ENCODE measurements around the gene THSD7B. TPM values are rescaled to one million over a fixed set of nuclear protein-coding genes. Genes with fewer than 3 reads are reported as not detected.

THSD7B gene
- total and polyA plus RNA-seq, 2 of the 13 experiments (the other 11 are each of a cell fraction or from before 2014, with no cell fraction given) = 0.02 TPM; not detected in 1

DNA sequence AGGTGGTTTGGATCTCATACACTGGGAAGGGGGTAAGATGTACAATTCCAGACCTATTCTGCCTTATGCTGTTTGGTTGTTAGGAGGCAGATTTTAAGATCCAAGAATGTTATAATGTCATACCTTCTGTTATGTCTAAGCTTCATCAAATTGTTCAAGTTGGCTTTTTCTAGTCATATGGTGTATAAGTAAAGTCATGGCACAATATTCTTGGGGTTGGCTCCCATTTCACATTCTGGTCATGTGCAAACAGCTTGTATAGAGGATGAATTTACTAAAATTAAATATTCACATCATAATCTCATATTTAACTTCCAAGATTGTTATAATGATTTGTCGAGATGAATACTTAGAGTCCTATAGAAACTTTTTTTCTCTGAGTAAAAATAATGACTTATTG, 774.0 kb downstream of the THSD7B start:
- FAIRE-seq (no peak), ATAC-seq (no peak), DNase-seq (ENCODE audit: low spot score) (no peak)
- Histone ChIP-seq H3K9me3 (ENCODE audit: low read length) (no peaks in the 10 kb centered on the region), H3K4me1 (ENCODE audit: insufficient read depth, low read length) (no peaks in the 10 kb centered on the region), H3K79me2 (ENCODE audit: insufficient read depth, low read length) (no peaks in the 10 kb centered on the region), H2AFZ (ENCODE audit: low read length) (no peak overlapping the region), H3K27me3 (ENCODE audit: control insufficient read depth in 1 of 2, insufficient read depth in 2 of 2, low read length in 2 of 2) (no peaks in the 10 kb centered on the region), H3K9ac (ENCODE audit: insufficient read depth, low read depth, low read length) (no peak overlapping the region), H4K20me1 (ENCODE audit: insufficient read depth, low read length) (no peaks in the 10 kb centered on the region), H3K4me3 (replicated peaks in 1 of 3; ENCODE audit: insufficient read depth in 1 of 3, low read depth in 2 of 3, low read length in 3 of 3) (no peak overlapping the region), H3K27ac (ENCODE audit: extremely low read length, insufficient read depth, low read length) (no peak overlapping the region), H3K36me3 (replicated peaks in 1 of 2; ENCODE audit: control insufficient read depth in 1 of 2, insufficient read depth in 2 of 2, low read length in 2 of 2) (no peaks in the 10 kb centered on the region), H3K4me2 (ENCODE audit: low read depth, low read length) (no peak overlapping the region)
- in situ Hi-C loops (cut with HindIII; ENCODE audit: extremely low pct_ligation_motif_present, low pct_unique_long_range_greater_than_20kb) (no loop called here), intact Hi-C loops (cut with micrococcal nuclease; ENCODE audit: unreplicated experiment) (no loop called here)
- BruUV-seq (replicated peaks) = no TSS peak
- POLR2A ChIA-PET = no interaction called here
- TF ChIP-seq SKI (IDR thresholded peaks at IDR 0.05; ENCODE audit: partially characterized antibody) = no peak
- TF ChIP-seq SAP130 (CRISPR knock-in tag; IDR thresholded peaks at IDR 0.05; ENCODE audit: low read depth) = no peak
- no peak for TF ChIP-seq ZNF577 (CRISPR knock-in tag; IDR thresholded peaks at IDR 0.05; ENCODE audit: borderline replicate concordance, low read depth)
- no peak for TF ChIP-seq DRAP1 (CRISPR knock-in tag; IDR thresholded peaks at IDR 0.05)
- TF ChIP-seq, protein P1, sequence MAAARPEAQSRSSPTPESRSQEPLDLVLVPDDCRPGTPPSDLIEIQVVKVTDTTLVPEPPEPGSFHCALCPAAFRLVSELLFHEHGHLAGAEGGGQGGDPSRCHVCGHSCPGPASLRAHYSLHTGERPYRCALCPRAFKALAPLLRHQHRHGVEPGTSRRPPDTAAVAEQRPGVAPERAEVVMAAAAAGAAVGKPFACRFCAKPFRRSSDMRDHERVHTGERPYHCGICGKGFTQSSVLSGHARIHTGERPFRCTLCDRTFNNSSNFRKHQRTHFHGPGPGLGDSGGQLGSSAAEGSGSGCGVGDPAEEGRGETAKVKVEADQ (CRISPR knock-in tag; IDR thresholded peaks at IDR 0.05; ENCODE audit: borderline replicate concordance) = no peak
- TF ChIP-seq PHF5A (CRISPR knock-in tag; IDR thresholded peaks at IDR 0.05; ENCODE audit: low read depth, unreplicated experiment) = no peak
- no peak for TF ChIP-seq NAIF1 (CRISPR knock-in tag; IDR thresholded peaks at IDR 0.05; ENCODE audit: borderline replicate concordance)
- TF ChIP-seq, protein P2, sequence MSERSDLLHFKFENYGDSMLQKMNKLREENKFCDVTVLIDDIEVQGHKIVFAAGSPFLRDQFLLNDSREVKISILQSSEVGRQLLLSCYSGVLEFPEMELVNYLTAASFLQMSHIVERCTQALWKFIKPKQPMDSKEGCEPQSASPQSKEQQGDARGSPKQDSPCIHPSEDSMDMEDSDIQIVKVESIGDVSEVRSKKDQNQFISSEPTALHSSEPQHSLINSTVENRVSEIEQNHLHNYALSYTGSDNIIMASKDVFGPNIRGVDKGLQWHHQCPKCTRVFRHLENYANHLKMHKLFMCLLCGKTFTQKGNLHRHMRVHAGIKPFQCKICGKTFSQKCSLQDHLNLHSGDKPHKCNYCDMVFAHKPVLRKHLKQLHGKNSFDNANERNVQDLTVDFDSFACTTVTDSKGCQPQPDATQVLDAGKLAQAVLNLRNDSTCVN (CRISPR knock-in tag; IDR thresholded peaks at IDR 0.05; ENCODE audit: borderline replicate concordance) = no peak
- no peak for TF ChIP-seq GTF2F1 (IDR thresholded peaks at IDR 0.05; ENCODE audit: low read length)
- TF ChIP-seq POLR2AphosphoS2 (IDR thresholded peaks at IDR 0.05; ENCODE audit: low read depth, low read length) = no peak
- TF ChIP-seq PRMT3 (CRISPR knock-in tag; IDR thresholded peaks at IDR 0.05; ENCODE audit: borderline replicate concordance, low read depth) = no peak
- no peak for TF ChIP-seq GATA4 (IDR thresholded peaks at IDR 0.05; ENCODE audit: borderline replicate concordance, low read depth)
- no peak for TF ChIP-seq HOXD1 (CRISPR knock-in tag; IDR thresholded peaks at IDR 0.05)
- CTCF ChIA-PET (ENCODE audit: low intra/inter-chr PET ratio, low total read pairs) = no interaction called here
- WGBS (ENCODE audit: low lambda C conversion rate) = 0% methylated on average over 1 of the region's 1 CpG

All from HepG2 (cell line).